ENCODE results near the gene CCL17. TPM values are rescaled to one million over a fixed set of nuclear protein-coding genes. Genes with fewer than 3 reads are reported as not detected.

Gene CCL17
- total RNA-seq, 1 donor from 2014 or later = not detected

- Mint-ChIP-seq H3K36me3 (no peaks in the 10 kb centered on the region), H3K4me3 (no peak overlapping the region), H3K27me3 (peaks cover 3% of the 10 kb centered on the region), H3K27ac (no peak overlapping the region), H3K4me1 (ENCODE audit: unreplicated experiment) (peaks cover 11% of the 10 kb centered on the region), H3K9me3 (no peaks in the 10 kb centered on the region)
- no peak for DNase-seq (ENCODE audit: extremely low spot score, unreplicated experiment)
- TF ChIP-seq CTCF (conservative IDR thresholded peaks at IDR 0.05) = no peak
Observed at GRCh38 chr16:57384248-57385070, 20.1 kb upstream of the CCL17 start.

- TF ChIP-seq CTCF (conservative IDR thresholded peaks at IDR 0.05) = no peak
- DNase-seq (ENCODE audit: extremely low spot score, unreplicated experiment) = no peak
- Mint-ChIP-seq H3K27ac (no peak overlapping the region), H3K9me3 (no peaks in the 10 kb centered on the region), H3K4me3 (no peak overlapping the region), H3K27me3 (peaks cover 3% of the 10 kb centered on the region), H3K4me1 (ENCODE audit: unreplicated experiment) (peaks cover 11% of the 10 kb centered on the region), H3K36me3 (no peaks in the 10 kb centered on the region)
Observed at GRCh38 chr16:57385083-57385482, 19.5 kb upstream of the CCL17 start.

- peak overlapping the region; percentile 42 for H3K27ac Mint-ChIP-seq
Observed at GRCh38 chr16:57386381-57386951, 18.1 kb upstream of the CCL17 start.

GRCh38 chr16:57387598-57388354 is 16.8 kb upstream of the CCL17 start:
- no peak for TF ChIP-seq CTCF (conservative IDR thresholded peaks at IDR 0.05)
- H3K36me3 Mint-ChIP-seq = no peaks in the 10 kb centered on the region
- H3K9me3 Mint-ChIP-seq = no peaks in the 10 kb centered on the region
- DNase-seq (ENCODE audit: extremely low spot score, unreplicated experiment) = no peak
- H3K27ac Mint-ChIP-seq = peak overlapping the region; percentile 63
- H3K27me3 Mint-ChIP-seq = peaks cover 3% of the 10 kb centered on the region
- H3K4me3 Mint-ChIP-seq = no peak overlapping the region
- H3K4me1 Mint-ChIP-seq (ENCODE audit: unreplicated experiment) = peaks cover 11% of the 10 kb centered on the region

More at GRCh38 chr16:57386381-57386951, 18.1 kb upstream of the CCL17 start:
- DNase-seq (ENCODE audit: extremely low spot score, unreplicated experiment) = no peak
- TF ChIP-seq CTCF (conservative IDR thresholded peaks at IDR 0.05) = no peak
- Mint-ChIP-seq H3K27me3 (peaks cover 3% of the 10 kb centered on the region), H3K4me1 (ENCODE audit: unreplicated experiment) (peaks cover 11% of the 10 kb centered on the region), H3K9me3 (no peaks in the 10 kb centered on the region), H3K36me3 (no peaks in the 10 kb centered on the region), H3K4me3 (peak overlapping the region; percentile 23)

- no peaks in the 10 kb centered on the region for H3K9me3 Mint-ChIP-seq
- no peak for DNase-seq (ENCODE audit: extremely low spot score, unreplicated experiment)
- peak overlapping the region; percentile 11 for H3K4me3 Mint-ChIP-seq
- TF ChIP-seq CTCF (conservative IDR thresholded peaks at IDR 0.05) = no peak
- peaks cover 3% of the 10 kb centered on the region for H3K27me3 Mint-ChIP-seq
- peak overlapping the region; percentile 63 for H3K27ac Mint-ChIP-seq
- no peaks in the 10 kb centered on the region for H3K36me3 Mint-ChIP-seq
- H3K4me1 Mint-ChIP-seq (ENCODE audit: unreplicated experiment) = peaks cover 11% of the 10 kb centered on the region
Observed at GRCh38 chr16:57388359-57389086, 16.0 kb upstream of the CCL17 start.
